Thyroid gland (tissue), 4 donors: ENCODE results near the gene SCYL3. TPM values are rescaled to one million over a fixed set of nuclear protein-coding genes. Genes with fewer than 3 reads are reported as not detected.

Experiments used
- DNase-seq, 2 donors: peaks; one replicate each; pipeline ENCODE4 v3.0.0-alpha.2; 2019
- H3K27ac ChIP-seq, 3 donors: fragments of 200-600 bp; sonication (generic); 1 replicate in 2 of 3; 2 replicates in 1 of 3; pipeline ENCODE4 v1.5.1; 2016 to 2019; ENCODE audit warnings: mild to moderate bottlenecking in 1 of 3, moderate library complexity in 1 of 3
- H3K27me3 ChIP-seq: fragments of 200-600 bp; sonication (generic); one replicate; pipeline ENCODE4 v1.5.1; 2019
- H3K36me3 ChIP-seq, 2 donors: fragments of 200-600 bp; sonication (generic); one replicate each; pipeline ENCODE4 v1.5.1; 2016 to 2019
- H3K4me1 ChIP-seq, 2 donors: fragments of 200-600 bp; sonication (generic); one replicate each; pipeline ENCODE4 v1.5.1; 2017 to 2019
- H3K4me3 ChIP-seq, 3 donors: fragments of 200-600 bp; sonication (generic); replicated peaks in 1 of 3; 1 replicate in 2 of 3; 2 replicates in 1 of 3; pipeline ENCODE4 v1.5.1; 2016; ENCODE audit warnings: mild to moderate bottlenecking in 1 of 3
- H3K9me3 ChIP-seq: fragments of 200-600 bp; sonication (generic); one replicate; pipeline ENCODE4 v1.5.1; 2017
- POLR2A ChIP-seq, 2 donors: fragments of 450-650 bp; IDR thresholded peaks; one replicate each; pipeline ENCODE4 v1.6.1; 2017; ENCODE audit warnings: antibody characterized with exemption in 2 of 2, mild to moderate bottlenecking in 2 of 2, moderate library complexity in 1 of 2
- WGBS, 2 donors: methylation state at CpG; one replicate each; pipeline ENCODE4 v1.1.5; 2017; 5-methylcytosine and 5-hydroxymethylcytosine counted together
- intact Hi-C: fragments of 100-400 bp; cut with DNase I; formaldehyde crosslinking; loops from one replicate; pipeline ENCODE4 v1.15.1; 2023
- total RNA-seq, 4 donors: library from RNA; depleted of rRNA; stranded (reverse); fragments of >200 nt; gene quantifications; one replicate each; pipeline ENCODE4 v1.2.3, GENCODE V29; 2016
- TF ChIP-seq, protein P1 (sequence below), 6 experiments: fragments of 200-600 bp in 3 of 6; fragments of 450-650 bp in 3 of 6; sonication (generic) in 3 of 6; IDR thresholded peaks; one replicate each; pipeline ENCODE4 v1.5.1; 2016 to 2019; ENCODE audit warnings: antibody characterized with exemption in 6 of 6, mild to moderate bottlenecking in 2 of 6, inconsistent platforms in 1 of 6, moderate library complexity in 1 of 6

SCYL3 gene
- total RNA-seq, 4 donors from 2014 or later, result 12.9 to 18.3 (median 16.3) TPM

DNA sequence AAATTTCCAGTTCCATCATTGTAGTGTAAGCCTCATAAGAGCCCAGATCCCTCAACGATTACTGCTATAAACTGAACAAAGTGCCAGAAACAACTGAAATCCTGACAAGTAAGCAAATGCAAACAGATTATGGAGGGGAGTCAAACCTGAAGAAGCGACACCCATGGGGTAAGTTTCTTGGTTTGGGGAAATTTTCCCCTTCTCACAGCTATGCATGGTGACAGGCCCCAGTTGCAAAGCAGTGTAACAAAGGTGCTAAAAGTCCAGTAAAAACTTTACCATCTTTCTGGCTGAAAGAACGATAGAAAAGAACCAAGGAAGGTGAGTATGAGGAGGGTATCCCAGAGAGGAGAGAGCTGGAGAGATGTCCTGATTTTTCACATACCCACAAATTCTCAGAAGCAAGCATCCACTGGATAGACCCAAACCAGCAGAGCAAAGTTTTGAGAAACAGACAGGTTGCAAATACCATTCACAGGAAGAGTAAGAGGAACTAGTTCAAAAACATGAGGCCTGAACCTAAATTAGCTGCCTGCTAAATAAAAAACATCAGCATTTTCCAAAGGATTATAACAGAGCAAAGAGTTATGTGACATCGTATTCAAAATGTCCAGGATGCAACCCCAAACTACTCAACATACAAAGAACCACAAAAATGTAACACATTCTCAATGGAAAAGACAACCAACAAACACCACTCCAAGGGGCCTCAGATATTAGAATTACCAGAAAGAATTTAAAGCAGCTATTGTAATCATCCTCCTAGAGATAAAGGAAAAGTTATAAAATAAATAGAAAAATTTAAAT lies 14.5 kb downstream of the SCYL3 start:
- peaks cover 17 to 22% of the 10 kb centered on the region in 2 donors for H3K36me3 ChIP-seq
- intact Hi-C loops, result no loop called here
- WGBS, 2 donors, result 85 to 91% methylated on average over 4 of the region's 4 CpGs

DNA sequence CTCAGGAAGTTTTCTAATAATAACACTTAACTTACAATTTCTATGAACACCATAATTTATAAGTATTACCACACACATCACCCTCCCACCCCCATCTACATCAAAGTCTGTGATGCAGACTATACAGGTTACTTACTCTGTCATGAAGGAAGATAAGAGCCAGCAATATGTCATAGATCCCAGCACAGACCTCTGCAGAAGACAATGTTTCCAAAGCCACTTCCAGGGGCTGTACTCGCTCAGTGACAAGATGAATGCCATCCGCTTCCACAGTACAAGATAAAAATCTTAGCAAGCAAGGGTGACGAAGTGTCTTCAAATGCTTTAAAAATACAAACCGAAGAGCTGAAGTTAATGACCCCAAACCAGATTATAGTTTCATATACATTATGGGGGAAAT lies 15.2 kb downstream of the SCYL3 start:
- Histone ChIP-seq H3K27ac (no peak overlapping the region), H3K9me3 (no peaks in the 10 kb centered on the region), H3K4me1 (no peaks in the 10 kb centered on the region), H3K27me3 (no peaks in the 10 kb centered on the region), H3K36me3 (peaks cover 23 to 28% of the 10 kb centered on the region in 2 donors), H3K4me3 (no peak overlapping the region)
- no peak for DNase-seq
- intact Hi-C loops, result no loop called here
- 91% methylated on average over 4 of the region's 4 CpGs for WGBS, 2 donors
- TF ChIP-seq, protein P1, sequence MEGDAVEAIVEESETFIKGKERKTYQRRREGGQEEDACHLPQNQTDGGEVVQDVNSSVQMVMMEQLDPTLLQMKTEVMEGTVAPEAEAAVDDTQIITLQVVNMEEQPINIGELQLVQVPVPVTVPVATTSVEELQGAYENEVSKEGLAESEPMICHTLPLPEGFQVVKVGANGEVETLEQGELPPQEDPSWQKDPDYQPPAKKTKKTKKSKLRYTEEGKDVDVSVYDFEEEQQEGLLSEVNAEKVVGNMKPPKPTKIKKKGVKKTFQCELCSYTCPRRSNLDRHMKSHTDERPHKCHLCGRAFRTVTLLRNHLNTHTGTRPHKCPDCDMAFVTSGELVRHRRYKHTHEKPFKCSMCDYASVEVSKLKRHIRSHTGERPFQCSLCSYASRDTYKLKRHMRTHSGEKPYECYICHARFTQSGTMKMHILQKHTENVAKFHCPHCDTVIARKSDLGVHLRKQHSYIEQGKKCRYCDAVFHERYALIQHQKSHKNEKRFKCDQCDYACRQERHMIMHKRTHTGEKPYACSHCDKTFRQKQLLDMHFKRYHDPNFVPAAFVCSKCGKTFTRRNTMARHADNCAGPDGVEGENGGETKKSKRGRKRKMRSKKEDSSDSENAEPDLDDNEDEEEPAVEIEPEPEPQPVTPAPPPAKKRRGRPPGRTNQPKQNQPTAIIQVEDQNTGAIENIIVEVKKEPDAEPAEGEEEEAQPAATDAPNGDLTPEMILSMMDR (IDR thresholded peaks at IDR 0.05), result no peak
- no peak for TF ChIP-seq POLR2A (IDR thresholded peaks at IDR 0.05)

More for the DNA sequence above, 14.5 kb downstream of the SCYL3 start:
- no peaks in the 10 kb centered on the region for H3K4me1 ChIP-seq
- H3K27me3 ChIP-seq, result no peaks in the 10 kb centered on the region
- H3K4me3 ChIP-seq, result no peak overlapping the region
- no peak for TF ChIP-seq POLR2A (IDR thresholded peaks at IDR 0.05)
- TF ChIP-seq, protein P1 (IDR thresholded peaks at IDR 0.05), result no peak
- no peak overlapping the region for H3K27ac ChIP-seq
- no peaks in the 10 kb centered on the region for H3K9me3 ChIP-seq
- DNase-seq, result no peak

DNA sequence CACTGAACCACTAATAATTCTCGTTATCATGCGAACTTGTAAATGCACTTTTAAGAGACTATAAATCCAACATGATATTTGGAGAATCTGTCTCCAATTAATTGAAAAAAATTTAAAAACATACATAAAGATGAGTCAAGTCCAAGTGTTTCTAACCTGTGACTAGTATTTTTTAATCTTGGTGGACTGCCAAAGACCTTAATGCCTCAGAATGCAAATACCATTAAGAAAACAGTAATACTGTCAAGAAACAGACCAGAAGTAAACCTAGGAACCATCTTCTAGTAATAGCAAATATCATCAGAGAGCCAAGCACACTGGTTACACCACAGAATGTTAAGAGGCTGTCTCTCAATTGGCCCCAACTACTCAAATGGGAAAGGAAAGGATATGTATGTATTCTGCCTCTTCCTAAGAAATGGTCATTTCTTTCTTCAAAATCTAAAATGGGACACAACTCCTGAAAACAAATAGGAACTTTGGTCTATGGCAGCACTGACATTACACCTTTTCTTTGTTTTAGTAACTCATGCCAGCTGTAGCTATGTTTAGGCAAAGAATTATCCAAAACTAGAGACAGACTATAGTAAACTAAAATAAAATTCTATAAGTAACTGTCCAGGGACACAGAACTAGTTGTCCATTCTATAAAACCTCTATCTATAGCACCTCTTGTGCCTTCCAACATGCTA lies 15.8 kb downstream of the SCYL3 start:
- peaks cover 29 to 34% of the 10 kb centered on the region in 2 donors for H3K36me3 ChIP-seq
- TF ChIP-seq POLR2A (IDR thresholded peaks at IDR 0.05), result no peak
- no peaks in the 10 kb centered on the region for H3K9me3 ChIP-seq
- no peaks in the 10 kb centered on the region for H3K27me3 ChIP-seq
- H3K4me3 ChIP-seq, result no peak overlapping the region
- intact Hi-C loops, result no loop called here
- no peaks in the 10 kb centered on the region for H3K4me1 ChIP-seq
- WGBS, 2 donors, result 97% methylated on average over 2 of the region's 2 CpGs
- H3K27ac ChIP-seq, result no peak overlapping the region
- no peak for DNase-seq

DNA sequence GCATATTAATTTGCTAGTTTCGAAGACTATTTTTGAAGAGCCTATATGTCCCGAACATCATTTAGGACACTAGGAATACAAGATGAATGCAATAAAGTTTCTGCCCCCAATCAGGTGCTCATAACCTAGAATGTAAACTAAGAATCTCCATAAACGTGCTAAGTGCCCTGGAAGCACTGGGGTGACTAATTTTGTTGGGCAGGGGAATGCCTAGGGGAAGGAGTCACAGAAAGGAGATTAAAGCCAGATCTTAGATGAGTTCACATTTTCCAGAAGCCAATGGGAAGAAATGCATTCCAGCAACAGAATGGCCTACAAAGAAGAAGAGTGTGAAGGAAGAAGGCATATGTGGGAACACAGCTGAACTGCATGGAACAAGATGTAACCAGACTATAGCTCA lies 19.5 kb downstream of the SCYL3 start:
- no peak for DNase-seq
- H3K4me3 ChIP-seq, result no peak overlapping the region
- WGBS, 2 donors, result 90 to 92% methylated on average over 3 of the region's 3 CpGs
- no peak for TF ChIP-seq POLR2A (IDR thresholded peaks at IDR 0.05)
- TF ChIP-seq, protein P1 (IDR thresholded peaks at IDR 0.05), result no peak
- no peaks in the 10 kb centered on the region for H3K27me3 ChIP-seq
- intact Hi-C loops, result no loop called here
- H3K4me1 ChIP-seq, result peaks cover 8 to 9% of the 10 kb centered on the region in 2 donors
- peaks cover 44 to 53% of the 10 kb centered on the region in 2 donors for H3K36me3 ChIP-seq
- no peaks in the 10 kb centered on the region for H3K9me3 ChIP-seq
- no peak overlapping the region for H3K27ac ChIP-seq

DNA sequence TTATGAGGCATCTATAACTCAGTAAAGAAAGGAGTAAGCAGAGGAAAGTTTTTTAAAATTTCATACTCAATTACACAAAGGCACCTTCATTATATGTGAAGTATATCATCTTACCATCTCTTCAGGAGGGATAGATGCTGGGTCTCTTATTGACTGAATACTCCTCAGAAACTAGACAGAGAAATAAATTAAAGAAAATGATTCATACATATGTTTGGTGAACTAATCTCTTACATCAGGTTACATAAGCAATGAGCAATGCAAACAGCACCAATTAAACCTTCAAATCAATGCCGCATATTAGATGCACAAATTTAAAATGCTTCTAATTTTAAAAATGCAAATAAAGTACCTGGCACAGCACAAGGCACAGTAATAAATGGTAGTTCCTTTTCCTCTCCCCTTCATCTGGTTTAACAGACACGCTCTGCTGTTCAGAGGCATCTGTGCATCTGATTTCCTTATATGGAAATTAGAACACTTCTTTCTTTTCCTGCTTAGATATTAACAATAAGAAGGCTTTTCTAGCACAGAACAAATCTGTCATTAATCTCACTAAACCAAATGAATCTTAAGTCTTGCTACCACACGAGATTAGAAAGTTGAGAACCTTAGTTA lies 20.0 kb downstream of the SCYL3 start:
- intact Hi-C loops, result no loop called here
- 94% methylated on average over 3 of the region's 3 CpGs for WGBS, 2 donors
- H3K27ac ChIP-seq, result no peak overlapping the region
- TF ChIP-seq, protein P1 (IDR thresholded peaks at IDR 0.05), result no peak
- no peak for TF ChIP-seq POLR2A (IDR thresholded peaks at IDR 0.05)
- peaks cover 8 to 15% of the 10 kb centered on the region in 2 donors for H3K4me1 ChIP-seq
- DNase-seq, result no peak
- no peak overlapping the region for H3K4me3 ChIP-seq
- no peaks in the 10 kb centered on the region for H3K9me3 ChIP-seq
- no peaks in the 10 kb centered on the region for H3K27me3 ChIP-seq
- H3K36me3 ChIP-seq, result peaks cover 44 to 57% of the 10 kb centered on the region in 2 donors
